NCI-H82 (cell line): Measurements from ENCODE around the gene SERP1.
"Not testable (repeated sequence)": the region's sequence is repeated elsewhere in the genome, so short reads cannot be mapped to it uniquely, and the experiment has no call there.

Experiments
- DNase-seq: peaks from one replicate; lab custom pipeline; 2025; lab: John Stamatoyannopoulos, UW

The SERP1 gene

DNA sequence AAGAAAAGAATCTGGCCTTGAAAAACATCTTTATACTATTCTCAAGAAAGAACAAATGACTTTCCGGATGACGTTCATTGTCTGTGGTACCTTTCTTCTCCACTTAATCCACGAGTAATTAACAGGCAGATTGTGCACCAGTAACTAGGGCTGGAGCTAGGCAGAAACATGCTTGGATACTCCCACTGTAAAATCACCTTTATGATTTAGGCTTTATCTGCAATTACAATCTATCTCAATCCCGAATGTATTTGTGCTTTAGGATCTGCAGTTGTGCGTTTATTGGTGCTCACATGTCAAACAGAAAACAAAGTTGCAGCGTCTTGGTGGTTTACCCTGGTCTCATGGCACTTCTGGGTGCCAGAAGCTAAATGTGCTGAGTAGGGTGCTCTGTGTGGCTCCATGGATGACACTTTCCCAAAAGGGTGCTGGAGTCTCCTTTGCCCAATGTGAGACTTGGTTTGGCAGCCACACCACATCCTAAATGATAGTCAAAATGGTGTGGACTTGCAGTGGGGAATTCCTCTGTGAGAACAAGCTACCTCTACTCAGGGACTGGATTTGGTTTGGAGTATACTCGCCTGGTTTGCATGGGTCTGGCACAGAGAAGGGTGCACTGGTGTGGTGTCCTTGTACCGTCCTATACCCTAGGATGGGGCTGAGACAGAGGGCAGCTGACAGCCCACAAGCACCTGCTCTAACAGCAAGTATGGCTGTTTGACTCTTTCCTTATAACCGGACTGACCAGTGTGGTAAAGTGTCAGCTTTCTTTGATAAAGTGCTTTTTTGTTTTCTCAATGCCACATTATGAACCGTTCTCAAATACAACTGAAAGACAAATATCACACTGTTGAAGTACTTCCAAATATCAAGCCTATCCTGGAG is 7.7 kb downstream of the SERP1 start:
- no peak for DNase-seq

DNA sequence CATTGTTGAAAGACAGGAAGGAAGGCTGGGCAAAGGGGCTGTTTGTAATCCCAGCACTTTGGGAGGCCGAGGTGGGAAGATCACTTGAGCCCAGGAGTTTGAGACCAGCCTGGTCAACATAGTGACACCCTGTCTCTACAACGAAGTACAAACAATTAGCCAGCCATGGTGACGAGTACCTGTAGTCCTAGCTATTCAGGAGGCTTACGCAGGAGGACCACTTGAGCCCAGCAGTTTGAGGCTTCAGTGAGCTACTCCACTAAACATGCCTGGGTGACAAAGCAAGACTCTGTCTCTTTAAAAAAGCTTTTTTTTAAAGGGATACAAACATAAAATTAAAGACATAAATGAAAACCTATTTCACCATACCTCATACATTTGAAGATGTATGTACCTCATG is 11.1 kb downstream of the SERP1 start:
- no peak for DNase-seq

DNA sequence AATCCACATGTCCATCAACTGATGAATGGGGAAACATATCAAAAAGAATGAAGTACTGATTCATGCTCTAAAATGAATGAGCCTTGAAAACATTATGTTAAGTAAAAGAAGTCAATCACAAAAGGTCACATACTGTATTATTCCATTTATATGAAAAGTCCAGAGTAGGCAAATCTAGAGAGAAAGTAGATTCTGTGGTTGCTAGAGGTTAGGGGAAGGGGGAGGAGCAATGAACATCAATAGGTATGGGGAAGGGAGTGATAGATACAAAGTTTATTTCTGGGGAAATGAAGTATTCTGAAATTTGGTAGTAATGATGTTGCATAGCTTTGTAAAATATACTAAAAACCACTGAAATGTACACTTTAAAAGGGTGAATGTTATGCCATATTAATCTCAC is 14.5 kb downstream of the SERP1 start:
- DNase-seq = no peak

DNA sequence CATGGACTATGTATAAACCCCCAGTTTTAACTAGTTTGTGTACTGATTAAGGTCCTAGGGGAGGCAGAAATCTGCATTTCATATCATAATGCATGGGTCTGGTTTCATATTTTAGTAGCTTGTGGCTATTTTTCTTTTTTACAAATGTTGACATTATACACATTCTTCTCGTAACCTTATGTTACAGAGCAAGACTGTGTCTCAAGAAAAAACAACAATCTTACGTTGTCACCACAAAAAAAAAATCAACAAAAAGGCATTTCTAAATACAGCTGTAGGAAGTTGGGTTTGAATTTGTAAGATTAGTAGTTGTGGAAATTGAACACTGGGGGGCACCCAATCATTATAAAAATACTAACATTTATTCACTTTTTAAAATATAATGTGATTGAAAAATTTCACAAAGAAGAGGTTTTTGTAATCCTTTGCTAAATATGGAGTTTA is 17.9 kb downstream of the SERP1 start:
- peak; percentile 26 for DNase-seq

DNA sequence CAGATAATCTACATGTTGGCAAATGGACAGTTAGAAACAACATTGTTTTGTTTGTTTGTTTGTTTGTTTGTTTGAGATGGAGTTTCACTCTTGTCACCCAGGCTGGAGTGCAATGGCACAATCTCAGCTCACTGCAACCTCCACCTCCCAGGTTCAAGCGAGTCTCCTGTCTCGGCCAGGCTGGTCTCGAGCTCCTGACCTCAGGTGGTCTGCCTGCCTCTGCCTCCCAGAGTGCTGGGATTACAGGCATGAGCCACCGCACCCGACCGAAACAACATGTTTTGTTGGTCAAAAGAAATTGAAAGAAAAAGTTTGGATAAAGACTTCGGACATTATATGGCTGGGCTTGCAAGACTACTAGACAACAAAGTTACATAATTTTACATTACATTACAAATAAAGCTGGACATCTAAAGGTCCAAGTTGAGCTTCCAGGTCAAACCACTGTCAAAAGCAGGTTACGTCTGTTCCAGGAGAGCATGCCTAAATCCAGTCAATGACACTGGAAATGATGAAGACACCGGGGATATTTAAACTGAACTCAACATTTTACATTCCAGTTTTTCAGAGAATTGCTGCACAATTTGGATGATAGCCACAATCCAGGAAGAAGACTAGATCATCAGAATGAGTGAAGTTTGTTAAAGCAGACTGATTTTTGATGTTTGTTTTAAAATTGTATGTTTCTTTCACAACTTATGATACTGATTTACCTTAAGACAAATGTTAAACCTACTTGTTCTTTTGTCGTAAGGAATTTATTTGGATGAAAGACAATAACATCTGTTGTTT is 18.6 kb downstream of the SERP1 start:
- no peak for DNase-seq

DNA sequence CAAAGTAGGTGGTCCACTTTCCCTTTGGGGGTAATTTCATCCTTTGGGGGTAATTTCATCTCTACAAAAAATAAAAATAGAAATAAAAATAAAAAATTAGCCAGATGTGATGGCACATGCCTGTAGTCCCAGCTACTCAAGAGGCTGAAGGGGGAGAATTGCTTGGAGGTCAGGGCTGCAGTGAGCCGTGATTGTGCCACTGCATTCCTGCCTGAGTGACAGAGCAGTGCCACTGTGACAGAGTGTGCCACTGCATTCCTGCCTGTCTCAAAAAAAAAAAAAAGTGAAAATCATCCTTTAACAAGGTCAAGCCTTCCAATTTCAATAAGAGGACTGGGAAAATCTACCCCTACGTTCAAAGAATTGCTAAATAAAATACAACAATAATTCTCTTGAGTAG is 22.8 kb downstream of the SERP1 start:
- no peak for DNase-seq

DNA sequence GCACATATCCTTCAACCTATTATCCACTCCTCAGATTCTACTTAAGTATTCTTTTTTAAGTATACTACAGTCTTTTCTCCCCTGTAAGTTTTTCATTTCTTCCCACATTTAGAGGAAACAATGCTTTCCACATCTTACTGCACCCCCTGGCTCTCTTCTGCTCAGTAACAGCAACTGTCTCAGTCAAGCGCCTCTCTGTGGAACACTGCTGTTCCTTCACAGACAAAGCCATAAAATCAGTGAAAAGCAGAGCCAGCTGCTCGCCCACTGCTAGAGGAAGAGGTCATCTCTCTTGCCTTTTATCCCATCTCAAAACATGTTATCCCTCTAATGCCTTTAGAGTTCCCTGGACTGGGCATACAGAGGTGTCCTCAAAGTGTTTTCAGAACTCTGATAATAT is 24.8 kb downstream of the SERP1 start:
- peak; percentile 11 for DNase-seq

DNA sequence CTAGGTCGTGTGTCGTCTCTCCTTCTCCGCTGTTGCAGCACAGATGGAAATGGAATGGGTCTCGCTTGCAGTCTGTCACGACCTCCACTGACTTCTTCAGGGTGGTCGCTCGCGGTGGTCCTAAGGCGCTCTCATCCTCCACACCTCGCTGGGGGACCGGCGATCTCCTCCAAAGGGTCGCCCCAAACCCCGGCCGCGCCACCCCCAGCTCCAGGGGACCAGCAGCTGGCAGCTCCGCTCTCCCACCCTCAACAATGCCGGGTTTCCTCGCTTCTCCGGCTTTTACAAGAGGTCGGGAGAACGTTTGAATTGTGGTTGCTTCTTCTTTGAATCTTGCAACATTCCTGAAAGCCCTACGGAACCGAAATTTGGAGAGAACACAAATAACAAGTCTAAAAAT is 25.9 kb downstream of the SERP1 start:
- no peak for DNase-seq

DNA sequence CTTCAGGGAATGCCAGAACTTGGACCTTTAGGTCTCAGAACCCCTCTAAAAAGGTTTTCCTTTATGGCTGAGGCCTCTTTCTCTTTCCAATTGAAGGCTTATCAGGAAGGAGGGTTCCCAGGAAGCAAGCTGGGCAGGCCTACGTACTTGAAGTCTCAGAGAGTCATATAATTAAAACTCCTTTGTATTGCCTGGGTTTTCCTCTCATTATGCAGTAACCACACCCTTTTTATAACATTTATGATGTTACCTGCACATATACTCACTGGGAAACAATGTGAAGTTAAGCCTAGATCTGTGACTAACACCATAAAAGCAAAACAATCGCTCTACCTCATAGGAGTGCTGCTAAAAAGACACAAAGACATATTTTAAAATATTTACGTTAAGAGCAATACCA is 27.3 kb downstream of the SERP1 start:
- no peak for DNase-seq

DNA sequence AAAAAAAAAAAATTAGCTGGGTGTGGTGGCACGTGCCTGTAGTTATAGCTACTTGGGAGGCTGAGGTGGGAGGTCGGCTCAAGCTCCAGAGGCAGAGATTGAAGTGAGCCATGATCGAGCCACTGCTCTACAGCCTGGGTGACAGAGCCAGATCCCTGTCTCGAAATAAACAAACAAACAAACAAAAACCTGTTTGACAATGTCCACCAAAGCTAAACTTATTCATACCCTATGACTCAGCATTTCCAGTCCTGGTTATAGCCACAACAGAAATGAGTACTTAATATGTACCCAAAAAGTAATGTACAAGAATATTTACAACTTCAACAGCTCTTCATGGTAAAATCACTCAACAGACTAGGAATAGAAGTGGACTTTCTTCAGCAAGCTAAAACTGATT is 31.1 kb downstream of the SERP1 start:
- no peak for DNase-seq

DNA sequence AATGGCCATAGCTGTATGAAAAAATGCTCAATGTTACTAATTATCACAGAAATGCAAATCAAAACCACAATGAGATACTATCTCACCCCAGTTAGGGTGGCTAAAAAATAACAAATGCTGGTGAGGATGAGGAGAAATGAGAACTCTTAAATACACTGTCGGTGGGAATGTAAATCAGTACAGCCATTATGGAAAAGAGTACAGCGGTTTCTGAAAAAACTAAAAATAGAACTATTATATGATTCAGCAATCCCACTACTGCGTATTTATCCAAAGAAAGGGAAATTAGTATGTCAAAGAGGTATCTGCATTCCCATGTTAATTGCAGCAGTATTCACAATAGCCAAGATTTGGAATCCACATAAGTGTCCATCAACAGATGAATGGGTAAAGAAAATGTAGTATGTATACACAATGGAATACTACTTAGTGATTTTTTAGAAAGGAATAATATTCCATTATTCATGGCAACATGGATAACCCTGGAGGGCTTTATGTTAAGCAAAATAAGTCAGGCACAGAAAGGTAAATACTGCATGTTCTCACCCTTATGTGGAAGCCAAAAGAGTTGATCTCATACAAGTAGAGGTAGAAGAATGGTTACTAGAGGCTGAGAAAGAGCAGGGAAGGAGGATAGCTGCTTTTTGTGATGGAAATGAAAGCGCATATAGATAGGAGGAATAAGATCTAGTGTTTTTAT is 35.0 kb downstream of the SERP1 start:
- DNase-seq = no peak

DNA sequence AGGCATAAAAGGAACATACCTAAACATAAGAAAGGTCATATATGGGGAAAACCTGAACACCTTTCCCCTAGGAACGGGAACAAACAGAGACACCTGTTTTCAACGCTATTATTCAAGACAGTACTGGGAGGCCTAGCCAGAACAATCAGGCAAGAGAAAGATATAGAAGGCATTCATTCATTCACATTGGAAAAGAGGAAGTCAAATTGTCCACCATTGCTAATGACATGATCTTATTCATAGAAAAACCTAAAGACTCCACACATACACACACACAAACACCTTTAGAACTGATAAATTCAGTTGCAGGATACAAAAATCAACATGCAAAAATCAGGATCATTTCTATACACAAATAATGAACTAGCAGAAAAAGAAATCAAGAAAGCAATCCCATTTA is 36.5 kb downstream of the SERP1 start:
- DNase-seq = no peak

DNA sequence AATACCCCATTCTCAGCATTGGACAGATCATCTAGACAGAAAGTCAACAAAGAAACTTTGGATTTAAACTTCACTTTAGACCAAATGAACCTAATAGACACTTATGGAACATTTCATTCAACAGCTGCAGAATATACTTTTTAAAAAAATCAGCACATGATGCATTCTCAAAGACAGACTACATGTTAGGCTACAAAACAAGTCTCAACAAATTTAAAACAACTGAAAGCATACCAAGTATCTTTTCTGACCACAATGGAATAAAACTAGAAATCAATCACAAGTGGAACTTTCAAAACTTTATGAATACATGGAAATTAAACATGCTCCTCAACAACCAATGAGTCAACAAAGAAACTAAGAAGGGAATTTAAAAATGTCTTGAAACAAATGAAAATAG is 37.9 kb downstream of the SERP1 start:
- DNase-seq = no peak

DNA sequence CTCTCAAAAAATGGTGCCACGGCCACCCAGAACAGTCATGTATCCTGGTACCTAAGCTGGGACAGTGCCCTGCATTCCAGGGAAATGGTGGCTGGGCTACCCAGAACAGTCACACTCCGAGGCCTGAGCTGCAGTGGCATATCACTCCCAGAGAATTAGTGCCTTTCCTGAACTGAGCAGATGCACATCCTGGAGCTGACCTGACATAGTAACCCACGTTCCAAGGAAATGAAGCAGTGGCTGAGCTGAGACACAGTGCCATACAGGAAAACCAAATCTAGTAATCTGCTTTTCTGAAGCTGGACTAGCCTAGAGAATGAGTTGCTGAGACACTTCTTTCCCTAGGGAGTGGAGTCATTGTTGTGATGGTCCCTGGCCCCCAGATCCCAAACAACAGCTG is 41.8 kb downstream of the SERP1 start:
- DNase-seq = no peak

DNA sequence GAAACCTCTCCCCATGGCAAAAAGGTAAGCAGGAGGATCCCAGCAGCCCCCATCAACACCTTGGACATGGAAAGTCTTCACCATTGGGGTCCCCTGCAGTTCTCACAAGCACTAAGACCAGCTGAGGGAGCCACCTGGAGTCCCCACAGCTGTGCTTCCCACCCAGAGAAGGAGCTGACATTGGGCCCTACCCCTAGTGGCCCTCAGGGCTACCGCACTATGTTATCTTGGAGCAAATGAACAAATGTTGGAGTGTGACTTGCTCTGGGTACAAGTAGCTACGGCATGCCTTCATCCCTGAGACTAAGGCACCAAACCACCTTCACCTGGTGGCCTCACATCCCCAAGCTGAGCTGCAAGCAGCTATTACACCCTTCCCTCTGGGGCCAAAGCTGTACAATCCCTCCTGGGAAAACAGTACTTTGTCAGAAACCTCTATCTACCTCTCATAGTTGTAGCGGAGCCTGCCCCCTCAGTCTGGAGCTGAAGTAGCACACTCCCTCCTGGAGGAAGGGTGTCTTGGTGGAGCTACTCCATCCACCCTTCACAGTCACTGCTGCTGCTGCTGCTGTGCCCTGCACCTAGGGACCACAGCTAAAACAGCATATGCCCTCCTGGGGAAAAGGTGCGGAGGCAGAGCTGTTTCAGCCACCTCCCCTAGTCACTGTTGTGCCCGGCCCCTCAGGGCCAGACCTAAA is 42.7 kb downstream of the SERP1 start:
- peak; percentile 17 for DNase-seq

DNA sequence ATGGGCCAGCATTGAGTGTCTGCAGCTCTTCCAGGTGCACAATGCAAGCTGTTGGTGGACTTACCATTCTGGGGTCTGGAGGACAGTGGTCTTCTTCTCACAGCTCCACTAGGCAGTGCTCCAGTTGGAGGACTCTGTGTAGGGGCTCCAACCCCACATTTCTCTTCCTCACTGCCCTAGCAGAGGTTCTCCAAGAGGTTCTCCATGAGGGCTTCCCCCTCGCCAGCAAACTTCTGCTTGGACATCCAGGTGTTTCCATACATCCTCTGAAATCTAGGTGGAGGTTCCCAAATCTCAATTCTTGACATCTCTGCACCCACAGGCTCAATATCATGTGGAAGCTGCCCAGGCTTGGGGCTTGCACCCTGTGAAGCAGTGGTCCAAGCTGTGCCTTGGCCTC is 45.3 kb downstream of the SERP1 start:
- not testable (repeated sequence) for DNase-seq

DNA sequence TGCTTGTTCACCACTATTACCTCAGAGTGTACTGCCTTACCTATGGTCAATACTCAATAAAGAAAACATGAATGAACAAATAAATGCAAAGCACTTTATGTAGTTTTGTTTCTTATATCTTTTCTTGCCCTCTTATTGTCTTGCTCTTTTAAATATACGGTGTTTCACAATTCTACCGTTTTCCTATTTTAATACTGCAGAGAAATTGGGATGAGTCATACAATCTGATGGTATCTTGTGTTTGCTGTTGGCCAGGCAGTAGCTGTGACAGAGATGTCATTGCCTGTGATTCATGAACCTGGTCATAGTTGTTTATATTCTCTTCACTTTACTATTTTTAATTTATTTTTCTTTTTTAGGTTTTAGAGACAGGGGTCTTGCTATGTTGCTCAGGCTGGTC is 48.3 kb downstream of the SERP1 start:
- no peak for DNase-seq

DNA sequence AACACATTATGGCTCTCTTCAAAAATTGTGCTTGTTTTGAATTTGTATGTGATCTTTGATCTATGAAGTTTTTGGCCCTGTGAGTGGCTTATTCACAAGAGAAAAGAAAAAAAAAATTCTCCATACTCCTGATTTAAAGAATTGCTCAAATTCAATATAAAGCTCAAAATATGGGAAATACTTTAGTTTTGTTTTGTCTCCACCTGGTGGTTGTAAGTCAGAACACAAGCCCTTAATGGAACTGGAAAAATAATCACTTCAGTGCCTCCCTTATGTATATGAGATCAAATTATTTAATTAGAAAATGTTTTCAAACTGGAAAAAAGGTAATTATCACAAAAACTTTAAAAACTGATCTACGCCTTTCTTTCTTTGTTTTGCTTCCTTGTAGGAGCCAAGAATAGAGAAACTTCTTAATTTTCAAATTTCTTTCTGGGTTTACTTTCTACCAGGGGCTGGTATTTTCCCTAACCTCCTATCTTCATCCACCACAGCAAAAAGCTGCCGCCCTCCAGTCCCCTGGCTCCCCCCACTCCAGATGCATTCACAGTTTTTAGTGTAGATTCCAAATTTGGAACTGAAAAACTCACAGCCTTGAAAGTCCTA is 50.6 kb downstream of the SERP1 start:
- peak; percentile 56 for DNase-seq

DNA sequence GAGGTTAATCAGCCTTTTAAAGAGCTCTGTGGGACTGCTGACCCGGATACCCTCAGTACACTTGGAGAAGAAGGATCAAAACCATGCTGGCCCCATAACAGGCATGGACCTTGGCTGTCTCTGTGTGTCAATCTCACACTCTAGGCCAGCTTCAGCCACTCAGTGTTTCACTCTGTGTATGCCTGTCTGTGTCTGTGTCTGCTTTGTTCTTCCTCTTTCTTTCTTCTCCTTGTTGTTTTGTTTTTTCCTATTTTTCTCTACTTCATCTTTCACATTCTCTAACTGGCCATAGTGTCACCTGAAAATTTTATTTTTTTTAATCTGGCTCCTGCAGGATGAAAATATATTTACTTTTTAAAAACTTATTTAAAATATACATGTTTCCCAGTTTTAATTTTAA is 51.1 kb downstream of the SERP1 start:
- DNase-seq = no peak

DNA sequence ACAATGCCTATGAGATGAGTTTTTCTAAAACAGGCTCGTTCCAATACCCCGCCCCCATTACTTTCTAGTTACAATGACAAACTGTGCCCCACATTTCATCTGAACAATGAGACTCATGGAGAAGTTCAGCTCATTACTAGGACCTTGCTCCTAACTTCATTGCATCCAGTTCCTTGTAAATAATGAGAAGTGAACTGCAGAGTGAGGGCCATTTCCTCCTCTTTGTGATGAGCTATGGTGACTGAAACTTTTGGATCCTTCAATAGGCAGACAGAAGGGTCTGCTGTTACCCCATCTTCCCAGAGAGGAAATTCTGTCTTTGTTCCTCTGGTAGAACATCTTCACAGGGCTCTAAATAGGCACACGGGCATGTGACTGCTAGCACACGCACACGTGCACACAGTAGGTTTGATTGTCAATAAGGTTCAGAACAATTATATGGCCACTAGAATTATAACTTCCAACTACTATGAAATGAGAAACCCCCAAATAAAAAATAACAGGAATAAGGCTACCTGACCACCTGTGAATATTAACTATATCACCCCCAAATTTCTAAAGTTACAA is 51.8 kb downstream of the SERP1 start:
- DNase-seq = no peak
